Measurements from ENCODE around the gene INVS.

INVS gene

GRCh38 chr9:100150214-100150613 is 51.2 kb downstream of the INVS start:
- DNase-seq (ENCODE audit: extremely low spot score), result no peak
- ChIA-PET CTCF (interaction anchor here (0.8 to 1.4 kb wide), 2 partner anchors 15 to 84 kb away, joined by 3 read pairs; no protein-coding TSS in a partner anchor), POLR2A (no interaction called here)
- TF ChIP-seq CTCF (IDR thresholded peaks at IDR 0.05; ENCODE audit: control extremely low read depth, extremely low read depth, low read depth, missing control alignments), result no peak

GRCh38 chr9:100160021-100160420 is 61.0 kb downstream of the INVS start:
- ChIA-PET CTCF (interaction anchor here (1.2 to 2.0 kb wide), 4 partner anchors 12 to 143 kb away, joined by 3 to 5 read pairs (median 4); no protein-coding TSS in a partner anchor), POLR2A (no interaction called here)
- no peak for TF ChIP-seq CTCF (IDR thresholded peaks at IDR 0.05; ENCODE audit: control extremely low read depth, extremely low read depth, low read depth, missing control alignments)
- peak; percentile 18 for DNase-seq (ENCODE audit: extremely low spot score)

GRCh38 chr9:100167176-100167575 is 68.1 kb downstream of the INVS start:
- no peak for DNase-seq (ENCODE audit: extremely low spot score)
- TF ChIP-seq CTCF (IDR thresholded peaks at IDR 0.05; ENCODE audit: control extremely low read depth, extremely low read depth, low read depth, missing control alignments), result no peak
- ChIA-PET CTCF (interaction anchor here (1.1 kb wide), 1 partner anchor 23 kb away, joined by 4 read pairs; no protein-coding TSS in a partner anchor), POLR2A (no interaction called here)

DNA sequence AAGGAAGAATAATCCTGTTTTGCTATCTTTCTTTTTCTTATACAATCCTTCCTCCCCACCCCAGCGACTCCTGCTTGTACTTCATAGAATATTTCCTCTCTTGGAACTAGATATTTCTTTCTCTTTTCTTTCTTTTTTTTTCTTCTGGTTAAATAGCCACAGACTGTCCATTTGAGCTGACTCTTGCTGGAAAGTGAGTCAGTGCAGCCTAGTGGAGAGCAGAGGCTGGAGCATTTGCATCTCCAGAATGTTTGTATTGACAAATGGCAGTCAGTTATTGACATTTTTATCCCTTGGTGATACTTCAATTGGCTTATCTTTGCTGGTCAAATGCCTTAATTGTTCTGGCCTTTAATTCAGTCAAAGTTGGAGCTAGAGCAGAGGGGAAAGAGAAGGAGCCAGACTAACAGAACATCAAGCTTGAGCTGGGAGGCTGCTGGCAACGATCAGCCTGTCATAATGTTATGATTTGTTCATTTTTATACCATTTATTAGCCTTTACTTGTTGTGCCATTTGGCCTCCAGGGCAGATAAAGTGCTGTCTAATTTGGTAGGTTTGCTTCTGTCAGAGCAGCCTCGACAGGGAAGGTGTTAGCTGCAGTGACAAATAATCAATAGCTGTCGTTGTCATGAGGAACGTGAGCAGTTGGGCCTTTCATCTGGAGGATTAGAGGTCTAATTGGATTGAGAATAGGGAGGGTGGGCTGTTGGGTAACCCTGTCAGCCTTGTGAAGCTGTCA is 69.0 kb downstream of the INVS start:
- CTCF ChIA-PET, result interaction anchor here (1.1 to 1.5 kb wide), 3 partner anchors 17 to 48 kb away, joined by 3 to 4 read pairs (median 4); no protein-coding TSS in a partner anchor
- DNase-seq (ENCODE audit: extremely low spot score), result no peak
- no peak for TF ChIP-seq CTCF (IDR thresholded peaks at IDR 0.05; ENCODE audit: control extremely low read depth, extremely low read depth, low read depth, missing control alignments)
- POLR2A ChIA-PET, result no interaction called here

DNA sequence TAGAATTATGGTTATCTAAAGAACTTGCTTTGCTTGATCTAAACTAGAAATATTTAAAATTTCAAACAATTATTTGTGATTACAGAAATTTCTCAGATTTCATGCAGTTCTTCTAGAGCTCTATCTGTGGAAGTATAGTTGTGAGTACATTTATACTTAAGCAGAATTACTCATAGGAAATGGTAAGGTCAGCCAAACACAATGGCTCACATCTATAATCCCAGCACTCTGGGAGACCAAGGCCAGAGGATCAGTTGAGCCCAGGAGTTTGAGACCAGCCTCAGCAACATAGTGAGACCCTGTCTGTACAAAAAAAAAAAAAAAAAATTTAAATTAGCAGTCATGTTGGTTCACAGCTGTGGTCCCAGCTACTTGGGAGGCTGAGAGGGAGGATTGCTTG is 71.0 kb downstream of the INVS start:
- POLR2A ChIA-PET, result no interaction called here
- no peak for DNase-seq (ENCODE audit: extremely low spot score)
- CTCF ChIA-PET, result no interaction called here
- TF ChIP-seq CTCF (IDR thresholded peaks at IDR 0.05; ENCODE audit: control extremely low read depth, extremely low read depth, low read depth, missing control alignments), result no peak

DNA sequence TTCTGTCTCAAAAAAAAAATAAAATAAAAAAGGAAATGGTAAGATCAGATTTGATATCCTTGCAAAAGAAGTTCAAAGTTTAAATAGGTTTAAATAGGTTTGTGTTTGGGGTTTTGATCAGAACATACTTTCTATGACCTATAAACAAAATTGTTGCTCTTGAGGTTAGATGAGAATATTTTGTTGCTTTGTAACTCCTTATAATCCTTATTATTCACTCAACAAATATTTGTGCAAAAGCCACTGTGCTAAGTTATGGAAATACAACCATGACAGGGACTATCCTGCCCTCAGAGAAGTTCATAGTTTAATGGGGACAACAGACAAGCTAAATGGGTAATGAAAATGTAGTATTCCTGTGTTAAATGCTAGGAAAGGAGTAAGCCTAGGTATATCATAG is 71.5 kb downstream of the INVS start:
- TF ChIP-seq CTCF (IDR thresholded peaks at IDR 0.05; ENCODE audit: control extremely low read depth, extremely low read depth, low read depth, missing control alignments), result no peak
- ChIA-PET CTCF (no interaction called here), POLR2A (no interaction called here)
- no peak for DNase-seq (ENCODE audit: extremely low spot score)
